Measurements from ENCODE around the gene APBB2.

Gene APBB2

DNA sequence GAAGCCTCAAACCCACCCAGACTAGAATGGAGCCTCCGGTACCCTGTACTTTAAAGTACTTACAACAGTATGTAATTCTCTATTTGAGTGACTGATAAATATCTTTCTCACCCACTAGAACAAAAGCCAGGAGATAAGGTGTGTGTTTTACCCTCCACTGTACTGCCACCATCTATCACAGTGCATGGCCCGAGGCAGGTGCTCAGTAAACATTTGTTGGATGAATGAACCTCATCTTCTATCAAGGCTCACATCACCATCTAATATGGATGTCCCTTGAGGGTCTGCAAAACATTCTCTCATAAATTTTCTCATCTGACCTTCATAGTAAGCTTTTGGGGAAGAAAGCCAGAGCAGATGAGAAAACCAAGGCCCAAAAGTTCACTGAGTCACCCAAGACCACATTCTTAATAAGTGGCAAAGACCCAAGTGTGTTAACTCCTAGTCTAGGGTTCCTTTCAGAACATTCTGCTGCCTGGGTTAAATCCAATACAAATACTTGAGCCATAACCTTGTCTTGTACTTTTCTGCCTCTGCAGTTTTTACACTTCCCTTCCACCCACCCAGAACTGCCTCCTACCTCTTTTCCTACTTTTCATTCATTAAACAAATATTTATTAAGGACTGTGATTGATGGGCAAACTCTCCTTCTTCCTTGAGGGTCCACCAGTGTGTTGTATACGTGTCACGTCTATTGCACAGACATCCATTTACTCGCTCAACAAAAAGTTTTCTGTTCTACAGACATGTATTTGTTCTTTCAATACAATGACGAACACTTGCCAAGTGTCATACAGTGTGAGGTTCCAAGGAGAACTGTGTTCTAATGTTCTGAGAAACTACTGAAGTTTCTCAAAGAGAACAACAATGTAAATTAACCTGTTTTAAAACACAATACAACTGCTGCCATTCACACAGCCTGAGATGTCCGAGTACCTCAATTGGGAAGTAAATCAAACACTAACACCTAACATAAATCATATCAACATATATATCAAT, 35.7 kb downstream of the APBB2 start:
- H3K27me3 ChIP-seq (ENCODE audit: insufficient read depth, low read length): no peaks in the 10 kb centered on the region
- H3K4me3 ChIP-seq (ENCODE audit: low read depth, low read length): peak overlapping the region; percentile 55
- no peak overlapping the region for H2AFZ ChIP-seq (ENCODE audit: low read length, unreplicated experiment)
- H3K36me3 ChIP-seq (ENCODE audit: insufficient read depth, low read length): 0 out of 2 replicates have a peak, but pooled peaks cover 2% of the 10 kb centered on the region
- H3K4me1 ChIP-seq (ENCODE audit: control insufficient read depth, insufficient read depth, low read length, unreplicated experiment): peaks cover 67% of the 10 kb centered on the region
- peak overlapping the region; percentile 83 for H3K27ac ChIP-seq (ENCODE audit: low read depth, low read length)
- peaks cover 91% of the 10 kb centered on the region for H3K79me2 ChIP-seq (ENCODE audit: control insufficient read depth, insufficient read depth, low read length, unreplicated experiment)

GRCh38 chr4:41177016-41177415, 37.3 kb downstream of the APBB2 start:
- Histone ChIP-seq H3K36me3 (ENCODE audit: insufficient read depth, low read length) (0 out of 2 replicates have a peak, but pooled peaks cover 3% of the 10 kb centered on the region), H2AFZ (ENCODE audit: low read length, unreplicated experiment) (no peak overlapping the region), H3K79me2 (ENCODE audit: control insufficient read depth, insufficient read depth, low read length, unreplicated experiment) (peaks cover 92% of the 10 kb centered on the region), H3K27ac (ENCODE audit: low read depth, low read length) (peak overlapping the region; percentile 83), H3K4me1 (ENCODE audit: control insufficient read depth, insufficient read depth, low read length, unreplicated experiment) (peaks cover 67% of the 10 kb centered on the region), H3K27me3 (ENCODE audit: insufficient read depth, low read length) (no peaks in the 10 kb centered on the region), H3K4me3 (ENCODE audit: low read depth, low read length) (peak overlapping the region; percentile 52)

GRCh38 chr4:41176340-41176739, 38.0 kb downstream of the APBB2 start:
- Histone ChIP-seq H2AFZ (ENCODE audit: low read length, unreplicated experiment) (no peak overlapping the region), H3K27me3 (ENCODE audit: insufficient read depth, low read length) (no peaks in the 10 kb centered on the region), H3K36me3 (ENCODE audit: insufficient read depth, low read length) (0 out of 2 replicates have a peak, but pooled peaks cover 3% of the 10 kb centered on the region), H3K4me1 (ENCODE audit: control insufficient read depth, insufficient read depth, low read length, unreplicated experiment) (peaks cover 67% of the 10 kb centered on the region), H3K27ac (ENCODE audit: low read depth, low read length) (peak overlapping the region; percentile 83), H3K79me2 (ENCODE audit: control insufficient read depth, insufficient read depth, low read length, unreplicated experiment) (peaks cover 92% of the 10 kb centered on the region), H3K4me3 (ENCODE audit: low read depth, low read length) (peak overlapping the region; percentile 24)

DNA sequence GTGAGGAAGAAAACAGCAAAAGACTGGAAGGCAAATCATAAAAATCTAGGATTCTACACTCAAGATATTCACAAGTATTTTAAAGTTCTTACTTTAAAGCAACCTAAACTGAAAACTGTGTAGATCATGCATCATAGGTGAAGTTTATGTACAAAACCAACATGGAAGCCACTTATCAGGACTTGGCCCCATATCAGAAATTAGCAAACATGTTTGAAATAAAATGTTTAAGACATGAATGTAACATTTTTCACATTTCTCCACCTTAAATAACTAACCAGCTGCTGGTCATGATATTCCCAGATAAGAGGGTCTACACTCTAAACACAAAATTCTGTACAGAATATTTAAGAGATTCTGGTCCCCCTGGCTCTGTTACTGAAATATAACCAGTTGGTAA, 38.5 kb downstream of the APBB2 start:
- H3K27ac ChIP-seq (ENCODE audit: low read depth, low read length): peak overlapping the region; percentile 83
- H2AFZ ChIP-seq (ENCODE audit: low read length, unreplicated experiment): peak overlapping the region; percentile 32
- peaks cover 62% of the 10 kb centered on the region for H3K4me1 ChIP-seq (ENCODE audit: control insufficient read depth, insufficient read depth, low read length, unreplicated experiment)
- H3K79me2 ChIP-seq (ENCODE audit: control insufficient read depth, insufficient read depth, low read length, unreplicated experiment): peaks cover 92% of the 10 kb centered on the region
- peak overlapping the region; percentile 24 for H3K4me3 ChIP-seq (ENCODE audit: low read depth, low read length)
- 0 out of 2 replicates have a peak, but pooled peaks cover 3% of the 10 kb centered on the region for H3K36me3 ChIP-seq (ENCODE audit: insufficient read depth, low read length)
- H3K27me3 ChIP-seq (ENCODE audit: insufficient read depth, low read length): no peaks in the 10 kb centered on the region

GRCh38 chr4:41174444-41174843, 39.9 kb downstream of the APBB2 start:
- Histone ChIP-seq H3K36me3 (ENCODE audit: insufficient read depth, low read length) (0 out of 2 replicates have a peak, but pooled peaks cover 3% of the 10 kb centered on the region), H3K27ac (ENCODE audit: low read depth, low read length) (no peak overlapping the region), H3K4me1 (ENCODE audit: control insufficient read depth, insufficient read depth, low read length, unreplicated experiment) (peaks cover 48% of the 10 kb centered on the region), H3K79me2 (ENCODE audit: control insufficient read depth, insufficient read depth, low read length, unreplicated experiment) (peaks cover 91% of the 10 kb centered on the region), H3K4me3 (ENCODE audit: low read depth, low read length) (no peak overlapping the region), H2AFZ (ENCODE audit: low read length, unreplicated experiment) (no peak overlapping the region), H3K27me3 (ENCODE audit: insufficient read depth, low read length) (no peaks in the 10 kb centered on the region)

- no peak overlapping the region for H3K4me3 ChIP-seq (ENCODE audit: low read depth, low read length)
- H3K27me3 ChIP-seq (ENCODE audit: insufficient read depth, low read length): no peaks in the 10 kb centered on the region
- no peak overlapping the region for H2AFZ ChIP-seq (ENCODE audit: low read length, unreplicated experiment)
- no peak overlapping the region for H3K27ac ChIP-seq (ENCODE audit: low read depth, low read length)
- peaks cover 86% of the 10 kb centered on the region for H3K79me2 ChIP-seq (ENCODE audit: control insufficient read depth, insufficient read depth, low read length, unreplicated experiment)
- peaks cover 3% of the 10 kb centered on the region; the same call in 1 of the 2 replicates for H3K36me3 ChIP-seq (ENCODE audit: insufficient read depth, low read length)
- H3K4me1 ChIP-seq (ENCODE audit: control insufficient read depth, insufficient read depth, low read length, unreplicated experiment): peaks cover 34% of the 10 kb centered on the region
Measured at GRCh38 chr4:41172786-41173185, 41.6 kb downstream of the APBB2 start.

DNA sequence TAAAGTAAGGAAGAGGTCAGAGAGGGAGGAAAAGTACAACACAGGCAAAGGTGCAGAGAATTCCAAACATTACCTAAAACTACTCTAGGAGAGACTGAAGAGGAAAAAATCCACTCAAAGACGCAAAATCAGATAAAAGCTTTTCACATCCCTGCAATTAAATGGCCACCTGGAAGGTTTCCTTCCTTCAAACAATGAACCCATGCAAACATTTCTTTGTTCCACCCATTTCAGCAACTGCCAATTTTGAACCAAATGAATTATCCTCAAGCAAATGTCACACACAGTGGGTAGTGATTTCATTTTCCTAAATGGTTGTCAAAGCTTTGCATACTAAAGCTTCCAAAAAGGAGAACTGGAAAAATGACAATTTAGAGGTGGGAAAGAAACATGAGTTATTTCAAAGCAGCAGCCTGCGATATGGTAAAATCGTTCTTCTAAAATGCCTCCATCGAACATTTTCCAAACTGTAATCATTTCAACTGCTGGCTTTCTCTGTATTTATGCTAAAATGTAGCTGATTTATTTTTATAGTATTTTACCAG, 45.0 kb downstream of the APBB2 start:
- Histone ChIP-seq H2AFZ (ENCODE audit: low read length, unreplicated experiment) (no peak overlapping the region), H3K36me3 (ENCODE audit: insufficient read depth, low read length) (peaks cover 7% of the 10 kb centered on the region; the same call in 1 of the 2 replicates), H3K79me2 (ENCODE audit: control insufficient read depth, insufficient read depth, low read length, unreplicated experiment) (peaks cover 87% of the 10 kb centered on the region), H3K4me1 (ENCODE audit: control insufficient read depth, insufficient read depth, low read length, unreplicated experiment) (peaks cover 1% of the 10 kb centered on the region), H3K27me3 (ENCODE audit: insufficient read depth, low read length) (no peaks in the 10 kb centered on the region), H3K27ac (ENCODE audit: low read depth, low read length) (no peak overlapping the region), H3K4me3 (ENCODE audit: low read depth, low read length) (no peak overlapping the region)

DNA sequence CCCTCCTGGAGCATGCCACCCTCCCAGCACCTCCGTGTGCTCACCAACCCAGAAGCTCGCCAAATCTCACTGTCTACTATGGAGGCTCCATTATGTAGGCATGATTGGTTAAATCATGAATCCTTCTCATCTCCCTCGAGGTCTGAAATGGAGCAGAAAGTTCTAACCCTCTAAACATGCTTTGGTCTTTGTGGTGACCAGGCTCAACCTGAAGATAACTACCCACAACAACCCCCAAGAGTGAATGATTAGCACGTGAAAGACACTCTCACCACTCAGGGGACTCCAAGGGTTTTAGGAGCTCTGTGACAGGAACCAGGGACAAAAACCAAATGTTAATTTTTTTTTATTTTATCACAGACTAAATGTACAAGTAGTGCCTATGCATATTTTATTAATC, 47.2 kb downstream of the APBB2 start:
- Histone ChIP-seq H3K4me1 (ENCODE audit: control insufficient read depth, insufficient read depth, low read length, unreplicated experiment) (peaks cover 3% of the 10 kb centered on the region), H2AFZ (ENCODE audit: low read length, unreplicated experiment) (no peak overlapping the region), H3K79me2 (ENCODE audit: control insufficient read depth, insufficient read depth, low read length, unreplicated experiment) (peaks cover 87% of the 10 kb centered on the region), H3K4me3 (ENCODE audit: low read depth, low read length) (no peak overlapping the region), H3K36me3 (ENCODE audit: insufficient read depth, low read length) (peaks cover 7% of the 10 kb centered on the region; the same call in 1 of the 2 replicates), H3K27ac (ENCODE audit: low read depth, low read length) (no peak overlapping the region), H3K27me3 (ENCODE audit: insufficient read depth, low read length) (no peaks in the 10 kb centered on the region)

DNA sequence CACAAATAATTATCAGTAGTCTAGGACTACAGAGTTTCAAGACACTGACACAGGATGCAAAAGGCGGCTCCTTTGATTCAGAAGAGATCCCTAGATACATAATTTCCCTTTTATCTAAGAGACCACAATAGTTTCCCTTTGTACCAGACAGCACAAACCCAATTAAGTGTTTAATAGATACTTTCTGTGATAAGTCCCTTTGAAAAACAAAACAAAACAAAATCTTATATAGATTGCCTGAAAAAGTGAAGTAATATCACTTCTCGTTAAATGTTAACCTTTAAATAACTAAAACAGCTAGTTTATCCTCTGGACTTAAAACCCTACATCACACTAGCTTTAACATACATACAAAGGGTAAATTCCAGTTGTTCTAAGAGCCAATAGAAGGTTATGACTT, 49.9 kb downstream of the APBB2 start:
- Histone ChIP-seq H3K27me3 (ENCODE audit: insufficient read depth, low read length) (no peaks in the 10 kb centered on the region), H3K79me2 (ENCODE audit: control insufficient read depth, insufficient read depth, low read length, unreplicated experiment) (peaks cover 72% of the 10 kb centered on the region), H3K4me3 (ENCODE audit: low read depth, low read length) (no peak overlapping the region), H3K36me3 (ENCODE audit: insufficient read depth, low read length) (peaks cover 7% of the 10 kb centered on the region; the same call in 1 of the 2 replicates), H3K27ac (ENCODE audit: low read depth, low read length) (no peak overlapping the region), H2AFZ (ENCODE audit: low read length, unreplicated experiment) (no peak overlapping the region), H3K4me1 (ENCODE audit: control insufficient read depth, insufficient read depth, low read length, unreplicated experiment) (peaks cover 28% of the 10 kb centered on the region)

- Histone ChIP-seq H3K27me3 (ENCODE audit: insufficient read depth, low read length) (no peaks in the 10 kb centered on the region), H2AFZ (ENCODE audit: low read length, unreplicated experiment) (no peak overlapping the region), H3K27ac (ENCODE audit: low read depth, low read length) (peak overlapping the region; percentile 91), H3K4me3 (ENCODE audit: low read depth, low read length) (no peak overlapping the region), H3K4me1 (ENCODE audit: control insufficient read depth, insufficient read depth, low read length, unreplicated experiment) (peaks cover 56% of the 10 kb centered on the region), H3K79me2 (ENCODE audit: control insufficient read depth, insufficient read depth, low read length, unreplicated experiment) (peaks cover 76% of the 10 kb centered on the region), H3K36me3 (ENCODE audit: insufficient read depth, low read length) (0 out of 2 replicates have a peak, but pooled peaks cover 2% of the 10 kb centered on the region)
Measured at GRCh38 chr4:41161355-41161754, 53.0 kb downstream of the APBB2 start.

Measured in ACC112 (cell line).